ENCODE measurements around the gene ATXN10. TPM values are rescaled to one million over a fixed set of nuclear protein-coding genes. Genes with fewer than 3 reads are reported as not detected.

ATXN10 gene
- total and polyA plus RNA-seq, 3 donors from 2014 or later = 171 to 204 (median 176) TPM

GRCh38 chr22:45880716-45881523 is 209.3 kb downstream of the ATXN10 start:
- Histone ChIP-seq H3K27ac (no peak overlapping the region), H3K4me1 (peaks cover 8% of the 10 kb centered on the region), H3K27me3 (no peaks in the 10 kb centered on the region), H3K4me3 (peak overlapping the region in 1 of 2 donors; percentile 7), H3K9me3 (no peaks in the 10 kb centered on the region), H3K36me3 (ENCODE audit: low read depth, missing control alignments) (no peaks in the 10 kb centered on the region)
- intact Hi-C loops (cut with DNase I; ENCODE audit: low total_unique reads) = no loop called here
- TF ChIP-seq POLR2A (IDR thresholded peaks at IDR 0.05) = no peak
- TF ChIP-seq CTCF (IDR thresholded peaks at IDR 0.05) = no peak
- DNase-seq = no peak
- 17 to 25% methylated on average over 27 to 48 of the region's 49 CpGs for WGBS, 2 donors

GRCh38 chr22:45881524-45881875 is 209.9 kb downstream of the ATXN10 start:
- intact Hi-C loops (cut with DNase I; ENCODE audit: low total_unique reads) = no loop called here
- Histone ChIP-seq H3K27ac (no peak overlapping the region), H3K36me3 (ENCODE audit: low read depth, missing control alignments) (no peaks in the 10 kb centered on the region), H3K4me1 (peaks cover 8% of the 10 kb centered on the region), H3K27me3 (no peaks in the 10 kb centered on the region), H3K4me3 (no peak overlapping the region), H3K9me3 (no peaks in the 10 kb centered on the region)
- no peak for DNase-seq
- 79 to 86% methylated on average over 6 to 8 of the region's 8 CpGs for WGBS, 2 donors
- TF ChIP-seq POLR2A (IDR thresholded peaks at IDR 0.05) (no peak), CTCF (IDR thresholded peaks at IDR 0.05) (no peak)

GRCh38 chr22:45882881-45883810 is 211.5 kb downstream of the ATXN10 start:
- no peaks in the 10 kb centered on the region for H3K9me3 ChIP-seq
- intact Hi-C loops (cut with DNase I; ENCODE audit: low total_unique reads) = no loop called here
- no peak overlapping the region for H3K27ac ChIP-seq
- no peaks in the 10 kb centered on the region for H3K36me3 ChIP-seq (ENCODE audit: low read depth, missing control alignments)
- WGBS, 2 donors = 86 to 93% methylated on average over 18 to 32 of the region's 32 CpGs
- H3K27me3 ChIP-seq = no peaks in the 10 kb centered on the region
- DNase-seq = no peak
- TF ChIP-seq CTCF (IDR thresholded peaks at IDR 0.05) = no peak
- no peak for TF ChIP-seq POLR2A (IDR thresholded peaks at IDR 0.05)
- peaks cover 8% of the 10 kb centered on the region for H3K4me1 ChIP-seq
- H3K4me3 ChIP-seq = no peak overlapping the region

GRCh38 chr22:45883811-45884170 is 212.2 kb downstream of the ATXN10 start:
- Histone ChIP-seq H3K36me3 (ENCODE audit: low read depth, missing control alignments) (no peaks in the 10 kb centered on the region), H3K4me1 (peaks cover 8% of the 10 kb centered on the region), H3K4me3 (no peak overlapping the region), H3K9me3 (no peaks in the 10 kb centered on the region), H3K27ac (no peak overlapping the region), H3K27me3 (no peaks in the 10 kb centered on the region)
- TF ChIP-seq POLR2A (IDR thresholded peaks at IDR 0.05) = no peak
- TF ChIP-seq CTCF (IDR thresholded peaks at IDR 0.05) = no peak
- no peak for DNase-seq
- intact Hi-C loops (cut with DNase I; ENCODE audit: low total_unique reads) = no loop called here
- WGBS, 2 donors = 90 to 95% methylated on average over 3 to 8 of the region's 8 CpGs
